ENCODE measurements around the gene ENGASE.
"Not testable (repeated sequence)": the region's sequence is repeated elsewhere in the genome, so short reads cannot be mapped to it uniquely, and the experiment has no call there.

GRCh38 chr17:79030636-79031035 is 44.0 kb upstream of the ENGASE start:
- TF ChIP-seq CTCF (IDR thresholded peaks at IDR 0.05; ENCODE audit: low read length); EZH2 (IDR thresholded peaks at IDR 0.05; ENCODE audit: borderline replicate concordance, low read length): not testable (repeated sequence)

Data from OCI-LY1 (cell line).